Activated CD4-positive, alpha-beta T cell treated with anti-CD3 and anti-CD28 coated beads, Interleukin-2, amount 10 ng/mL, durations not matched to agents 24 days and 14 days (primary cell): ENCODE results near the gene BMX. TPM values are rescaled to one million over a fixed set of nuclear protein-coding genes. Genes with fewer than 3 reads are reported as not detected.

ENCODE experiments used
- DNase-seq: peaks from one replicate; pipeline ENCODE4 v3.0.0; 2022
- H3K27ac Mint-ChIP-seq: one replicate; pipeline ENCODE4 v1.8.0; 2022; ENCODE audit warnings: mild to moderate bottlenecking, mixed read lengths
- H3K27me3 Mint-ChIP-seq: one replicate; pipeline ENCODE4 v1.8.0; 2022; ENCODE audit warnings: mixed read lengths
- H3K36me3 Mint-ChIP-seq: one replicate; pipeline ENCODE4 v1.8.0; 2022; ENCODE audit warnings: low read depth, mild to moderate bottlenecking, mixed read lengths
- H3K4me1 Mint-ChIP-seq: one replicate; pipeline ENCODE4 v1.8.0; 2021; ENCODE audit warnings: mixed read lengths
- H3K4me3 Mint-ChIP-seq: one replicate; pipeline ENCODE4 v1.8.0; 2022; ENCODE audit warnings: mild to moderate bottlenecking, moderate library complexity, mixed read lengths
- H3K9me3 Mint-ChIP-seq: one replicate; pipeline ENCODE4 v1.8.0; 2021; ENCODE audit warnings: mixed read lengths
- intact Hi-C: fragments of 100-400 bp; cut with micrococcal nuclease; formaldehyde crosslinking; loops from one replicate; pipeline ENCODE4 v1.15.1; 2023
- total RNA-seq: library from RNA; stranded (reverse); gene quantifications from 2 replicates; pipeline ENCODE4 v1.2.3, GENCODE V29; 2022

Gene BMX
- total RNA-seq, 1 donor from 2014 or later, result not detected

GRCh38 chrX:15566244-15566643 is 65.6 kb downstream of the BMX start:
- Mint-ChIP-seq H3K4me1 (no peaks in the 10 kb centered on the region), H3K27me3 (peaks cover 9% of the 10 kb centered on the region), H3K9me3 (no peaks in the 10 kb centered on the region), H3K27ac (no peak overlapping the region), H3K36me3 (no peaks in the 10 kb centered on the region), H3K4me3 (no peak overlapping the region)
- intact Hi-C loops, result loop anchor here (5.0 kb wide), 1 partner anchor 219 kb away; no protein-coding TSS in a partner anchor
- no peak for DNase-seq

- Mint-ChIP-seq H3K9me3 (no peaks in the 10 kb centered on the region), H3K27me3 (peaks cover 6% of the 10 kb centered on the region), H3K4me1 (no peaks in the 10 kb centered on the region), H3K27ac (no peak overlapping the region), H3K36me3 (no peaks in the 10 kb centered on the region), H3K4me3 (no peak overlapping the region)
- DNase-seq, result no peak
- intact Hi-C loops, result loop anchor here (5.0 kb wide), 1 partner anchor 220 kb away; no protein-coding TSS in a partner anchor
These were observed 66.7 kb downstream of the BMX start for GRCh38 chrX:15567267-15567666.

- no peak overlapping the region for H3K27ac Mint-ChIP-seq
- H3K27me3 Mint-ChIP-seq, result peaks cover 8% of the 10 kb centered on the region
- no peak overlapping the region for H3K4me3 Mint-ChIP-seq
- intact Hi-C loops, result loop anchor here (5.0 kb wide), 1 partner anchor 221 kb away; no protein-coding TSS in a partner anchor
- no peaks in the 10 kb centered on the region for H3K4me1 Mint-ChIP-seq
- H3K9me3 Mint-ChIP-seq, result no peaks in the 10 kb centered on the region
- DNase-seq, result no peak
- no peaks in the 10 kb centered on the region for H3K36me3 Mint-ChIP-seq
These were observed 67.4 kb downstream of the BMX start for GRCh38 chrX:15567886-15568616.

GRCh38 chrX:15570145-15570544 is 69.5 kb downstream of the BMX start:
- no peak for DNase-seq
- Mint-ChIP-seq H3K27ac (no peak overlapping the region), H3K36me3 (no peaks in the 10 kb centered on the region), H3K27me3 (peaks cover 8% of the 10 kb centered on the region), H3K4me1 (no peaks in the 10 kb centered on the region), H3K4me3 (no peak overlapping the region), H3K9me3 (no peaks in the 10 kb centered on the region)
- intact Hi-C loops, result no loop called here

- H3K36me3 Mint-ChIP-seq, result no peaks in the 10 kb centered on the region
- H3K27me3 Mint-ChIP-seq, result peaks cover 3% of the 10 kb centered on the region
- H3K4me1 Mint-ChIP-seq, result no peaks in the 10 kb centered on the region
- no peaks in the 10 kb centered on the region for H3K9me3 Mint-ChIP-seq
- DNase-seq, result no peak
- H3K27ac Mint-ChIP-seq, result no peak overlapping the region
- H3K4me3 Mint-ChIP-seq, result no peak overlapping the region
- intact Hi-C loops, result no loop called here
These were observed 73.4 kb downstream of the BMX start for GRCh38 chrX:15574017-15574416.

GRCh38 chrX:15576019-15576418 is 75.4 kb downstream of the BMX start:
- Mint-ChIP-seq H3K4me3 (no peak overlapping the region), H3K4me1 (no peaks in the 10 kb centered on the region), H3K36me3 (no peaks in the 10 kb centered on the region), H3K9me3 (no peaks in the 10 kb centered on the region), H3K27me3 (peaks cover 3% of the 10 kb centered on the region), H3K27ac (no peak overlapping the region)
- intact Hi-C loops, result no loop called here
- DNase-seq, result no peak

- no peaks in the 10 kb centered on the region for H3K36me3 Mint-ChIP-seq
- intact Hi-C loops, result no loop called here
These were observed 79.5 kb downstream of the BMX start for GRCh38 chrX:15579778-15580747.

GRCh38 chrX:15594371-15594770 is 93.8 kb downstream of the BMX start:
- intact Hi-C loops, result no loop called here
- no peak for DNase-seq
- Mint-ChIP-seq H3K36me3 (no peaks in the 10 kb centered on the region), H3K4me1 (no peaks in the 10 kb centered on the region), H3K9me3 (no peaks in the 10 kb centered on the region), H3K27ac (no peak overlapping the region), H3K4me3 (no peak overlapping the region), H3K27me3 (peaks cover 11% of the 10 kb centered on the region)

More at GRCh38 chrX:15579778-15580747, 79.5 kb downstream of the BMX start:
- peaks cover 2% of the 10 kb centered on the region for H3K27me3 Mint-ChIP-seq
- H3K4me3 Mint-ChIP-seq, result no peak overlapping the region
- H3K4me1 Mint-ChIP-seq, result no peaks in the 10 kb centered on the region
- DNase-seq, result no peak
- H3K27ac Mint-ChIP-seq, result no peak overlapping the region
- H3K9me3 Mint-ChIP-seq, result no peaks in the 10 kb centered on the region

- Mint-ChIP-seq H3K27ac (no peak overlapping the region), H3K27me3 (peaks cover 2% of the 10 kb centered on the region), H3K4me3 (no peak overlapping the region), H3K9me3 (no peaks in the 10 kb centered on the region), H3K36me3 (no peaks in the 10 kb centered on the region), H3K4me1 (no peaks in the 10 kb centered on the region)
- DNase-seq, result no peak
- intact Hi-C loops, result no loop called here
These were observed 97.4 kb downstream of the BMX start for GRCh38 chrX:15598026-15598425.

- H3K4me1 Mint-ChIP-seq, result no peaks in the 10 kb centered on the region
- no peak overlapping the region for H3K27ac Mint-ChIP-seq
- intact Hi-C loops, result no loop called here
- DNase-seq, result no peak
- peaks cover 2% of the 10 kb centered on the region for H3K27me3 Mint-ChIP-seq
- H3K4me3 Mint-ChIP-seq, result no peak overlapping the region
- H3K36me3 Mint-ChIP-seq, result no peaks in the 10 kb centered on the region
- no peaks in the 10 kb centered on the region for H3K9me3 Mint-ChIP-seq
These were observed 98.9 kb downstream of the BMX start for GRCh38 chrX:15599461-15599860.

- Mint-ChIP-seq H3K27ac (no peak overlapping the region), H3K27me3 (peaks cover 2% of the 10 kb centered on the region), H3K4me3 (no peak overlapping the region), H3K4me1 (no peaks in the 10 kb centered on the region), H3K36me3 (no peaks in the 10 kb centered on the region), H3K9me3 (no peaks in the 10 kb centered on the region)
- no peak for DNase-seq
- intact Hi-C loops, result no loop called here
These were observed 99.4 kb downstream of the BMX start for GRCh38 chrX:15600049-15600448.

GRCh38 chrX:15600745-15601144 is 100.1 kb downstream of the BMX start, which contains the start of gene ACE2:
Gene ACE2, minus strand, starts transcription at chrX:15600960. Its CDS starts 49 bp downstream, at chrX:15600911.
- H3K27ac Mint-ChIP-seq, result no peak within 1 kb of the TSS
- intact Hi-C loops, result no loop called here

GRCh38 chrX:15601932-15602331 is 101.3 kb downstream of the BMX start:
- Mint-ChIP-seq H3K9me3 (no peaks in the 10 kb centered on the region), H3K27me3 (peaks cover 2% of the 10 kb centered on the region), H3K27ac (no peak overlapping the region), H3K4me1 (no peaks in the 10 kb centered on the region), H3K36me3 (no peaks in the 10 kb centered on the region), H3K4me3 (no peak overlapping the region)
- intact Hi-C loops, result no loop called here
- no peak for DNase-seq

More at GRCh38 chrX:15600745-15601144, 100.1 kb downstream of the BMX start, which contains the start of gene ACE2:
- Mint-ChIP-seq H3K36me3 (no peaks in the 10 kb centered on the region), H3K4me1 (no peaks in the 10 kb centered on the region), H3K27me3 (peaks cover 2% of the 10 kb centered on the region), H3K4me3 (no peak within 1 kb of the TSS), H3K9me3 (no peaks in the 10 kb centered on the region)
- DNase-seq, result no peak

- intact Hi-C loops, result no loop called here
- Mint-ChIP-seq H3K27ac (no peak overlapping the region), H3K4me3 (no peak overlapping the region), H3K36me3 (no peaks in the 10 kb centered on the region), H3K9me3 (no peaks in the 10 kb centered on the region), H3K27me3 (peaks cover 2% of the 10 kb centered on the region), H3K4me1 (no peaks in the 10 kb centered on the region)
- DNase-seq, result no peak
These were observed 102.2 kb downstream of the BMX start for GRCh38 chrX:15602761-15603160.
